Bone marrow (tissue), 2 donors: ENCODE measurements around the gene CNPY2.
A peak's percentile ranks its signal among the peaks of the same experiment; 100 is the strongest.
"Not testable (repeated sequence)": the region's sequence is repeated elsewhere in the genome, so short reads cannot be mapped to it uniquely, and the experiment has no call there.

Experiments
- DNase-seq, 2 donors: peaks; one replicate each; lab custom pipeline; 2025; lab: John Stamatoyannopoulos, UW

The CNPY2 gene

DNA sequence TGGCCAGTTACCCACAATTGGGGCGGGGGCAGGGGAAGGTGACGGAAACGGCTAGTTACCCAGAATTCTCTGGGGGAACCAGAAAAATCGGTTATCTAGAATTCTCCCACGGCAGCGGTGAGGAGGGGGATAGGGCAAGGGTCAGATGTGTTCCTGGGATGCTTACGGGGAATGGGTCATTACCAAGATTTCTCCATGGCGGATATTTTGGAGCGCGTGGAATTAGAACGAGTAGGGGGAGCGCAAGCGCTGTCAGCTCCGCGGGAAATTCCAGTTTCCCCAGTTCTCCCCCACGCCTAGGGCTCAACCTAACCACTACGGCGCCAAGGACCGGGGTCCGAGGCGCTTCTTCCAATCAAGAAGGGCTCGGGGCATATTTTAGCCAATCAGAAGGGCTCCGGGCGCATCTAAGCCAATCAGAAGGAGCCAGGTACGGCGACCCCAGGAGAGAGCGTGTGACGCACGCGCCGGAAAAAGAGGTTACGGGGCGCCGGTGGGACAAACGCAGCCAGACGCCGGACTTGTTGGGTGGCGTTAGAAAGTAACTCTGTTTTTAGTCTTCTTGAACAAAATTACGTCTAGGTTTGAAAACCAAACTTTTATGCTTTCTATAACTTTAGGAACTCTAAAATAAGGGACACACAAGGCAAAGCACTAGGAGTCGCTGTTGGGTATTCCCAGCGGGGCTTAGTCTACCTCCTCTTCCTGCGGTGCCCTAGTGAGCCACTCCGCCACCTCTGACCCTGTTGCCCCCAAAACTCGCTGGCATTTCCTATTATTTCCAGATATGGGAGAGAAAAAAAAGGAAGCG, 18.1 kb upstream of the CNPY2 start, which contains the start of gene PAN2:
TSS of gene PAN2 (minus strand) at position 322 of the 811 bp plus-strand sequence. CDS start 906 bp downstream, outside the sequence.
- DNase-seq: peak; percentile 88 to 97

DNA sequence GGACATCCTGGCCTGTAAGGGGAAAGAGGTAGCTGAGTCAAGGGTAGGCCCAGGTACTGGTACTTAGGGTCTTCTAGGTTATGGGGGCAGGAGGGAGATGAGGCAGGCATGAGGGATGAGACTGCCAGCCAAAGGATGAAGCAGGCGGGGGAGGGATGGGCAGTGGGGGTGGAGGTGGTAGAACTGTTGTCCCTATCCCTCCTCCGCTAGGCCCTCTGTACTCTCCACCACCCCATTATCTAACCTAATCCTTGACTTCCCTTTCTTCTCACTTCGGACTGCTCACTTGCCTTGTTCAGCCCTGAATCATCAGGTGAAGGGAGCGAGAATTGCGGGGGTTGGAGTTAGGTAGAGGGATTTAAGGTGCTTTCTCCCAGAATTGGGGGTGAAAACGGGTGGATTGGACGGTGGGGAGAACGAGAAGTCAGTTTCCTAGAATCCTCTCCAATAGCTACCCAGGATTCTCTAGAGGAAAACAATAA, 17.4 kb upstream of the CNPY2 start:
- DNase-seq: peak in 1 of 2 donors; percentile 68

DNA sequence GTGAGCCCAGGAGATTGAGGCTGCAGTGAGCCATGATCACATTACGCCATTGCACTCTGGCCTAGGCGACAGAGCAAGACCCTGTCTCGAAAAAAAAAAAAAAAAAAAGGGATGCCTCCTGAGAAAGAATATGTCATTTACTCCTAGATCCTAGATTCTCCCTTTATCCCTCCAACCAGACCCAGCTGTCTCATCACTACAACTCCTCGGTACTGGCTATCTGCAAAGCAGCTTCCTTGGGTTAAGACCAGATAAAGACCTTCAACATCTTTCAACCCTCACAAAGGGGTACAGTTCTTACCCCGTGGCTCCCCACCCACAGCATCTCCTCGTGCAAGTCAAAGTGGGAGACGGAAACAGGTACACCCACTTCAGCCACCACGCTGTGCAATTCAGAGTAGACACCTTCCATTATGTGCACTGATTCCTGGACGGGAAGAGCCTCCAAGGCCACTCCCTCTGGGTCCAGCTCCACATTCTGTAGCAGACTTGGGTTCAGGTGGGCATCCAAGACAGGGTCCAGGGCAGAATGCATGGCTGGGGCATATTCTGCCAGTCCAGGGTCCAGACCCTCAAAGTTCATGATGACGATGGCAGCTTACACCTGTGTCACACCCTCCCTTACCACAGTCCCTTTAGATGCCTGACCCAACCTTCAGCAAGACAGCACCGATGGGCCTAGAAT, 16.9 kb upstream of the CNPY2 start:
- DNase-seq: no peak

DNA sequence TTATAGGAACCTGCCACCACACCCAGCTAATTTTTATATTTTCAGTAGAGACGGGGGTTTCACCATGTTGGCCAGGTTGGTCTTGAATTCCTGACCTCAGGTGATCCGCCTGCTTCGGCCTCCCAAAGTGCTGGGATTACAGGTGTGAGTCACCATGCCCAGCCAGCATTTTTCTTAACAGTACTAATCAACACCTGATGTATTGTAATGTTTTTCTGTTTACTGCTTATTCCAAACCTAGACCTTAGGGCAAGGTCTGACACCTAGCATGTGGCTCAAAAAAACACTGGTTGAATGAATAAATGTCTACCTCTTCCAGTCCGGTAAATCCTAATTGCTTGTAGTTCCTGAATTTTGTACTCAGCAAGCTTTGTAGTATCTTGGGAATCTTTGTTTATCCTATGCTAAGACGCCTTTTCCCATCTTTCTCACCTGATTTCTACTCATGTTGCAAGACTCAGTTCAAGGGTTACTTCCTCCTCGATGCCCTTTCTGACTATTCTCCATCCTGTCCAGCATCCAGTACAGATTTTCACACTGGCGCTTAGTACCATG, 15.2 kb upstream of the CNPY2 start:
- DNase-seq: no peak

DNA sequence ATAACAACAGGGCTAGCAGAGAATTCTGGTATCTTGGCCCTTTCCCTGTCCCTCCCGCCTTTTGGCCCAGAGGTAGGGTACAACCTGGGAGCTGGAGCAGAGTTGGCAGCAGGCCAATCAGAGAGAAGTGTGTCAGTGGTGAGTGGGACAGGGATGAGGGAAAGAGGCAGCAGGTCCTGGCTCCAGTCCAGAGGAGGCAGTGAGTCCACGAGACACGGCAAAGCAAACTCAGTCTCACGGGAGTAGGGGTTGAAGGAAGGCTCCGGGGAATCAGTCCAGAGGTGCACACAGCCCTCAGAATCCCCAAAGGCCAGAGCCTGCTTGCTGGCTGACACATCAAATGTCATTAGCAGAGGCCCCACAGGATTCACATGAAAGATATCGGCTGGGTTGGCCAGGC, 10.7 kb upstream of the CNPY2 start:
- no peak for DNase-seq

DNA sequence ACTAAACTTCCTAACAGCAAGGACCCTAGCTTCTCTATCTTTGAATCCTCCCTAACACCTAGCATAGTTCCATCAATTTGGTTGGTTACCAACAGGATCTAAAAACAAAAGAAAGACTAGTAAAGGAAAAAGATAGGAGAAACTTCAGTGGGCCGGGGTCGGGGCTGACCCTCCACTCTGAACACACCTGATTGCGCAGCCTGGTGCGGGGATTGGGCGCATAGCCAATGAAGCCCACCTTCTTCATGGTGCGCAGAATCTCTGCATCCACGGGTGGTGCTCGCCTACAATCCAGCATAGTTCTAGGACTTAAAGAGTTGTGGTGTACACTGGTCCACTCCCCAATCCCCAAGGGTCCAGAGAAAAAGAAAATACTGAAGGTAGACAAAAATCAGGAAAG, 10.3 kb upstream of the CNPY2 start:
- no peak for DNase-seq

DNA sequence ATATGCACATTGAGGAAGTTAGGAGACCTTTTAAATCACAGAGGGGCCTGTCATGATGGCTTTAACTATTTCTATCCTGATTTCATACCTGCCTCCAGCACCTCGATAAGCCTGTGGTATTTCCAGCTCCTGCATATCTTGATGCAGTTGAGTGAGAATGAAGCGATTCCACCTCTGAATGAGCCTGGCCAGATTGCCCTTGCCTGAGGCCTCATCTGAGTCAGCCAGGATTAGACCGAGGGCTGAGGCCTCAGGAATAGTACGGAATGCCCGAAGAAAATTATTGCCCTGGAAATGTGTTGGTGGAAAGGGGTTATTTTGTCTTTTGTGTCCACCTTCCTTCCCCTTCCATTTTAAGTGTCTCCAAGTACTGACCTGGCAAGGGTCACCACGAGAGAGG, 8.4 kb upstream of the CNPY2 start:
- DNase-seq: no peak

DNA sequence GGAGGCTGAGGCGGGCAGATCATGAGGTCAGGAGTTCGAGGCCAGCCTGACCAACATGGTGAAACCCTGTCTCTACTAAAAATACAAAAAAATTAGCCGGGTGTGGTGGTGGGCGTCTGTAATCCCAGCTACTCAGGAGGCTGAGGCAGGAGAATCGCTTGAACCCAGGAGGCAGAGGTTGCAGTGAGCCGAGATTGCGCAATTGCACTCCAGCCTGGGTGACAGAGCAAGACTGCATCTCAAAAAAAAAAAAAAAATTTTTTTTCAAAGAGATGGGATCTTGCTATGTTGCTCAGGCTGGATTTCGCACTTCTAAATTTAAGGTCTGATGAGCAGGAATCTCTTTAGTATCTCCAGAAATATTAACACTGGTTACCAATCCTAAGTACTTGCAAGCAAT, 5.8 kb upstream of the CNPY2 start:
- not testable (repeated sequence) for DNase-seq

DNA sequence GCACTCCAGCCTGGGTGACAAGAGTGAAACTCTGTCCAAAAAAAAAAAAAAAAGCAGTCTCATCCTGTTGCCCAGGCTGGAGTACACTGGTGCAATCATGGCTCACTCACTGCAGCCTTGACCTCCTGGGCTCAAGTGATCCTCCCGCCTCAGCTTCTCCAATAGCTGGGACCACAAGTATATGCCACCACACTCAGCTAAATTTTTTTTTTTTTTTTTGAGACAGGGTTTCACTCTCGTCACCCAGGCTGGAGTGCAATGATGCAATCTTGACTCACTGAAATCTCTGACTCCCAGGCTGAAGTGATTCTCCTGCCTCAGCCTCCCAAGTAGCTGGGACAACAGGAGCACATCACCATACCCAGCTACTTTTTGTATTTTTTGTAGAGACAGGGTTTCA, 5.2 kb upstream of the CNPY2 start:
- DNase-seq: peak in 1 of 2 donors; percentile 6

DNA sequence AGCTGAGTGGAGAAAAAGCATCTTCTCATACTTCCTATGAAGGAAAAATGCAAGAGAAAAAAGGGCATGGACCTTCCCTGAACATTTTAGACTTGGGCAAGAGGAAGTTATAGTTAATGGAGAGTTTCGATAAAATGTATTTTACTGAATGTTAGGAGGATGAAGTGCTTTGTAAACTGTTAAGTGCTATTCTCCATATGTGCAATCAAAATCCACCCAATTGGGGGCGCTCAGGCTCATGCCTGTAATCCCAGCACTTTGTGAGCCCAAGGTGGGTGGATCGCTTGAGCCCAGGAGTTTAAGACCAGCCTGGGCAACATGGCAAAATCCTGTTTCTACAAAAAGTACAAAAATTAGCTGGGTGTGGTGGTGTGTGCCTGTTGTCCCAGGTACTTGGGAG, 1.9 kb upstream of the CNPY2 start:
- DNase-seq: no peak

DNA sequence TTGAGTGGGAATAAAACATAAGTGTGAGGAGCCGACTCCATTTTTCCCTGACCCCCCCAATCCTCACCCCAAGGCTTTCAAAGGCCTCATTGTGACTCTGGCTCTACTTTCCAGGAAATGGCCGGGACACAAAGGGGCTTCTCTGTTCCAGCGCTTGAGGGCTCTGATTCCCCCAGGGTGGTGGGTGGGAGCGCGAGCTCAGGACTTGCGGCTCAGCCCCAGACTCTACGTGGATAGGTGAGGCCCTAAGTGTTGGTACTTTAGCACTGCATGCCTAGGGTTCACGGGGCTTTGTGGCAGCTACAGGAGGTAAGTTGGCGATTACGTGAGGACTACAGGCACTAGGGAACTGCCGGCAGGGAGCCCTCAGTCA, 553 bp downstream of the CNPY2 start:
- peak in 1 of 2 donors; percentile 33 for DNase-seq

DNA sequence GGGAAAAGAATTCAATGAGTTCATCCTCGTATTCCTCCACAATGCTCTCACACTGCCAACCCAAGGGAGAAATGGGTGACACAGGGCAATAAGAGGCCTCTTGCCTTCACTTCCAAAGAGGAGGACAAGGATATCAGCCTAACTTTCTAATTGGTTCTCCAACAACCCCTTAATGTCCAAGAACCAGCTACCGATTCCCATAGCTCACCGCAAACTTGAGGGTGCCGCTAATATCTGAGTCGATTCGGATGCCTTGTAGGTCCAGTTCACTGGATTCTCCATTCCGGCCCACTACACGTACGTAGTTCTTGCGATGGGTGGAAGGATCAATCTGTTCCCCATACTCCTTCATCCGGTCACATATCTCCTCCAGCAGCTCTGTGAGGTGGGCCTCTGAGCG, 4.8 kb downstream of the CNPY2 start:
- DNase-seq: no peak

DNA sequence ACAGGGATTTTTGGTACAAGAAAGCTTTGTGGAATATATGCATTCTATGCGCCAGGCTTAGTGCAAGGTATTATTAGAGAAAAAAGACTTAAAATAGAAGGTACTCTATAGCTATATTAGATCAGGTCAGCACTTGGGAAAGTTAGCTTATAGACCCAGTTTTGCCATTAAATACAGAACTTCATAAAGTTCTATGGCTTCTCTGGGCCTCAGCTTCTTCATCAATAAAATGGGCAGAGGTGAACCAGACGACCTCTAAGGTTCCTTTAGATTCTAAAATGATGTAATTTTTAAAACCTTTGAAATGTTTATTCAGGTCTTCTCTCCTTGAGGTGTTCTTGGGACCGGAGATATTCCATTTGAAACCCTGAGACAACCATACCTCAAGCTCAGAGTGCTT, 7.1 kb downstream of the CNPY2 start:
- no peak for DNase-seq

DNA sequence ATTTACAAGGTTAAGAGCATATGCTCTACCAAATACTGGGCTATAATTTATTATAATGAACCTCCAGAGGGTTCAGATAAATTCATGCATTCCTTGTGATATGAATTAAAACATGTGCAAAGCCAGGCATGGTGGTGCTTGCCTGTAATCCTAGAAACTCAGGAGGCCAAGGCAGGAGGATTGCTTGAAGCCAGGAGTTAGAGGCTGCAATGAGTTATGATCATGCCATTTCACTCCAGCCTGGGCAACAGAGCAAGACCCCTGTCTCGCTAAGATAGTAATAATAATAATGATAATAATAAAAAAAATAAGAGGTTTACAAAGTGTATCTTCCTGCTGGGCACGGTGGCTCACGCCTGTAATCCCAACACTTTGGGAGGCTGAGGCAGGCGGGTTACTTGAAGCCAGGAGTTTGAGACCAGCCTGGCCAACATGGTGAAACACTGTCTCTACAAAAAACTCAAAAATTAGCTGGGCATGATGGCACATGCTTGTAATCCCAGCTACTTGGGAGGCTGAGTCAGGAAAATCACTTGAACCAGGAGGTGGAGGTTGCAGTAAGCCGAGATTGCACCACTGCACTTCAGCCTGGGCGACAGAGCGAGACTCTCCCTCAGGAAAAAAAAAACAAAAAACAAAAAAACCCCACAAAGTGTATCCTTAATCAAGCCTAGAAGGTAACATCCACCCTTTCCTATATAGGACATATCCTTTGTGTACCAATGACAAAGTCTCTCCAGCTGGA, 8.4 kb downstream of the CNPY2 start:
- DNase-seq: no peak

DNA sequence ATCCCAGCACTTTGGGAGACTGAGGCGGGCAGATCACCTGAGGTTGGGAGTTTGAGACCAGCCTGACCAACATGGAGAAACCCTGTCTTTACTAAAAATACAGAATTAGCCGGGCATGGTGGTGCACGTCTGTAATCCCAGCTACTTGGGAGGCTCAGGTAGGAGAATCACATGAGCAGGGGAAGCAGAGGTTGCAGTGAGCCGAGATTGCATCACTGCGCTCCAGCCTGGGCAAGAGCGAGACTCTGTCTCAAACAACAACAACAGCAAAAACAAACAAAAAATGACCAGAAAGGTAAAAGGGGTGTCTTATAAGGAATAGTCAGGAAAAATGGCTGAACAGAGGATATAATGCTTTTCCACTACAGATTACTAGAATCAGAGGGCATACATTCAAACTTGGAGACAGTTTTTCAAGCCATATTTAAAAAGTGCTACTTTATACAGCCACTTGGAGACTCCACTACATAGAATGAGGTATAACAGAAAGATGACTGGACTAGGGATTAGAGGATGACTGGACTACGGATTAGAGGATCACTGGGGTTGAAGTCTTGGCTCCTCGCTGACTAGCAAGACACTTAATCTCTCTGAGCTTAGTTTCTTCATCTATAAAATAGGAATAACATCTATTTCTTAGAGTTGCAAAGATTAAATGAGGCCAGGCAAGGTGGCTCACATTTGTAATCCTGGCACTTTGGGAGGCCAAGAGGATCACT, 10.8 kb downstream of the CNPY2 start:
- no peak for DNase-seq

DNA sequence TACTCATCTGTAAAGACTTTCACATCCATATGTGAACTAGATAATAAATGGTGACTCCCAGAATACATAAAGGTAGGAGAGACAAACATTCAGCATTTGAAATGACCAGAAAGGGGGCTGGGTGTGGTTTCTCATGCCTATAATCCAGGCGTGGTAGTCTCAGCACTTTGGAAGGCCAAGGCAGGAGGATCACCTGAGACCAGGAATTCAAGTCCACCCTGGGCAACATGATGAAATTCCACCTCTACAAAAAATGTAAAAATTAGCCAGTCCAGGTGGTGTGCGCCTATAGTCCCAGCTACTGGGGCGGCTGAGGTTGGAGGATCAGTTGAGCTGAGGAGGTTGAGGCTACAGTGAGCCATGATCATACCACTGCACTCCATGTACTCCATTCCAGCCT, 11.5 kb downstream of the CNPY2 start:
- no peak for DNase-seq

DNA sequence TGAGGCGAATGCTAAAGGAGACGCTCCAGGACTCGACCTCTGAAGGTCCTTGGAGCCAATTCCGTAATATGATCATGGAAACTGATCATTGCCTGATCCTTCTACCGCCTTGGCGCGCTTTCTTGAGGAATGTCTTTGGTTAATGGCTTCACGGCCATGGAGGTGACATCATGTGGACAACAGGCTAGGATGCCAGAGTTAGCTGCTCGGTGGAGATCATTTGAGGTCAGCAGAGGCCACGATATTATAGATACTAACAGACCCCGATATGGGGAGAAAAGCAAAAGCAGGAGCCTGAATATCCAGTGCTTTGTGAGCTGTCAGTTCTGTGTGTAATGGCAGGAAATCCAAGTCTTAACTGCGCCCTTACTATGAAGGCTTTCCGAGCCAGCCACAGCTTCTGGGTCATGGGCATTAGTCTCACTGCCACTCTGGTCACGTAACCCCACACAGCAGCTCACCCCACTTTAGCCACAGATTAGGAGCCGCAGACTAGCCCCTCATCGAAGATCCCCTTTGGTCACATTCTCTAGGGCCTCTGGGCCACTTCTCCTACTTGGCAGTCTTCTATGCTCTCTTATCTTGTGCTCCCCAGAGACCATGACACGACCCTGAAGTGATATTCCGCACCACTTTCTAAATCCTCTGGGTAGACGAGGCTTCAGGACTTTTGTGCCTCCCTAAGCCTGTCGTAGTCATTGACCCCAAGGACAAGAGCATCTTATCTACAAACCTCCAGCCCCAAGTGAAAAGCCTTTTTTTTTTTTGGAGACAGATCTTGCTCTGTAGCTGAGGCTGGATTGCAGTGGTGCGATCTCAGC, 14.9 kb downstream of the CNPY2 start:
- no peak for DNase-seq

DNA sequence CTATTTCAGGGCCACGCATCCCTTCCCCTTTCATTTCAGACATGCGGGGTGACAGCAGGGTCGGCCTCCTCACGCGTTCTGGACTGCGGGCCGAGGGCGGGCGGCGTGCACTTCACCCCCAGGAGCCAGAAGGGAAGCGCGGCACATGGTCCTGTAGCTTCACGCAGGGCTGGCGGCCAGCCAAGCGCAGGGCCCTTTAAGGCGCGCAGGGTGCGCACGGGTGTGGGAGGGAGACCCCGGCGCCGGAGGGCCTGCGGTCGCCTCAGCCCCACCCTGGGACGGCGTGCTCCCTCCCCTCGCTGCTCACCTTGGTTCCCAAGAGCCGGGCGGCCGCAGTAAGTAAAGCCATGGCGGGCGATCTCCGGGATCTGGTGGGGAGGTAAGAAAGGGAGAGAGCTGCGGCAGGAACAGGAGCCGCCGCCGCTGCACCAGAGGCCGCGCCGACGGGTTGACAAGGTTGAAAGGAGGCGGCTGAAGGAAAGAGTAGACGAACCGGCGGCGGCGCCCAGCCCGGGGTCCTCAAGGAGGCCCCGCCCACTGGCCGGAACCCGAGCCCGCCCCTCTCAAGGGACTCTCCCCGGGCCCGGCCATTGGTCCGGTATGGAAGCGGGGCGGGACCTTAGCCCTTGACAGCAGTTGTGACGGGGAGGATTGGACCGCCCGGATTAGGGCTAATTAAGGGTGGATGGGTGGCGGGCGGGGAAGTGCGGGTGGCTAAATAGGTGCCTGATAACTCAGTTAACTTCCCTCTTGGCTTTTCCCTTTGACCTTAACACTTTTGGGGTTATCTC, 15.7 kb downstream of the CNPY2 start, which contains the start of gene CS:
TSS of gene CS (minus strand) at position 478 of the 791 bp plus-strand sequence. CDS start at position 349, 129 bp downstream.
- peak; percentile 83 to 98 for DNase-seq

DNA sequence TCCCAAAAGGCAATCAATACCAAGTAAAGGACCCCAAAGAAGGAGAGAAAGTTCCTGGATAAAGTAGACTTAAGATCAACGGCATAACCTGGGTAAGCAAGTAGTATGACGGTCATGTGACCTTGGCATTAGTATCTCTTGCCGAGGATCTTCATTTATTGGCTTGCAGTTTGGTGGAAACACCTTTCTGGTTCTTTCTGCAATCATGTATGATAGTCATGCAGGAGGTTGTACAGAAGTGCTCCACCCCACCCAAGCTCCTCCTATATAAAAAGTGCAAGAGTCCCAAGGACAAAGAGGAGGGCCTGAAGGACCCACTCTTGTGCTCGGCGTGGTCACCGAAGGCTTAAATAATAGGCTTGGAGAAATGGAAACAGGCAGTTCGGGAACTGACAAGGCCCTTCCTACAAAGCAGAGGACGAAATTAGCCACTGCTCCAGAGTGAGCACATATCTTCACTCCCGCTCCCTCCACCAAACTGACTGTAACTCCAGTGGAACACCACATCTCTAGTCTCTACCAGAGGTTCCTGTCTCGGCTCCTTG, 16.4 kb downstream of the CNPY2 start:
- no peak for DNase-seq

DNA sequence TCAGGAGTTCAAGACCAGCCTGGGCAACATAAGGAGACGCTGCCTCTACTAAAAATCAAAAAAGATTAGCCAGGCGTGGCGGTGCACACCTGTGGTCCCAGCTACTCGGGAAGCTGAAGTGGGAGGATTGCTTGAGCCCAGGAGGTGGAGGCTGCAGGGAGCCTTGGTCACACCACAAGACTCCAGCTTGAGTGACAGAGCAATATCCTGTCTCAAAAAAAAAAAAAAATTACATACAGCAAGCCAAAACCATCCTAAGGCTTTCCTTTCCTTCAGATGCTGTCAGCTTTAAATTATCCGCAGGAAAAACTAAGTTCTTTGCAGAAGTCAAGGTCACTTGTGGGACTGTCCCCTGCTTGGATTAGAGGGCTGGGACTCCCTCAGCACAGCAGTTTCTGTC, 17.0 kb downstream of the CNPY2 start:
- DNase-seq: no peak
